Stimulated activated CD8-positive, alpha-beta memory T cell treated with anti-CD3 and anti-CD28 coated beads, Interleukin-12 subunit alpha, Interleukin-12 subunit beta, amount 100 ng/mL, for 24 hours (primary cell): ENCODE data around the gene GJD3.
A peak's percentile ranks its signal among the peaks of the same experiment; 100 is the strongest.

Experiments used
- DNase-seq: peaks from one replicate; pipeline ENCODE4 v3.0.0-alpha.2; 2020; ENCODE audit errors: extremely low read depth

The GJD3 gene

GRCh38 chr17:40340880-40341807 lies 23.4 kb downstream of the GJD3 start:
- peak; percentile 68 for DNase-seq

GRCh38 chr17:40340327-40340726 lies 24.2 kb downstream of the GJD3 start:
- no peak for DNase-seq

DNA sequence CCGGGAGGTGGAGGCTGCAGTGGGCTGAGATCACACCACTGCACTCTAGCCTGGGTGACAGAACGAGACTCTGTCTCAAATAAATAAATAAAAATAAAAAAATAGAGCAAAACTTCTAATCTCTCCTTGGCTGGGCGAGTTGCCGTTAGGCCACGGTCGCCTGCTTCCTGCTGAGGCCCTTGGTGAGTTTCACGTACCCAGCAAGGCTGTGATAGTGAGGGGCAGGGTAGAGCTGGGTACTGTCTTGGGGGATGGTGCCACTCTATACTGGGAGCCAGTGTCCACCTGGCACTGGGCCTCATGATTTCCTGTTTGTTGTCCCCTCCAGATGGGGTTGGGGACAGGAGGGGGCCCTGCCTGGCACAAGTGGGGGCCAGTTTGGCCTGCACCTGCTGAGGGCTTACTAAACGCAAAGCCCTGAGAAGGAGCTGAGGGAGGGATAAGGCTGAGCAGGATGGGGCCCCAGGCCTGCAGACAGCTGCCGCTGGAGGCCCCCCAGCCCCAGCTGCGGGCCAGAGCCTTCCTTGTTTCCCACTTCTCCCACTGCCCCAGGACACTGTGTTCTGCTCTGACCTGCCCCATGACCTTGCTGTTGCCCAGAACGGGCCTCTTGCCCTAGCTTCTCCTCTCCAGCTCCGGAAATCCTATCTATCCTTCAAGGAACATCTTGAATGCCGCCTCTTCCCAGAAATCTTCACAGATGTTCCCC lies 25.4 kb downstream of the GJD3 start:
- DNase-seq, result no peak

DNA sequence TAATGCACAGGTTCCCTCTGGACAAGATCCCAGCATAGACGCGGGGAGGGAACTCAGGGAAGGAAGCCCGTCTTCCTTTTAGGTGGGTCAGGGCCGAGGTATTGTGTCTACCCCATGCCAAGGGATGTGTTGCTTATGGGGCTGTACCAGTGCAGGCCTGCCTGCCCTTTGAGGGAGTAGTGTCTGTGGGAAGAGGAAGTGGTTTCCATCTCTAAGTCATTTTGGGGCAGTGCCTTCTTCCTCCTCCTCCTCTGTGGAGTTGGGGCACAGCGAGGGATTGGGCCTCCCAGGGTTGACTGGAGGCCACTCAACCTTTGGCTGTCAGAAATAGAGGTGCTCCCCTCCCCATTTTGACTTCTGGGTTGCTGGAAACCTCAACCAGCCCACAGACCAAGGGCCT lies 26.5 kb downstream of the GJD3 start:
- no peak for DNase-seq

DNA sequence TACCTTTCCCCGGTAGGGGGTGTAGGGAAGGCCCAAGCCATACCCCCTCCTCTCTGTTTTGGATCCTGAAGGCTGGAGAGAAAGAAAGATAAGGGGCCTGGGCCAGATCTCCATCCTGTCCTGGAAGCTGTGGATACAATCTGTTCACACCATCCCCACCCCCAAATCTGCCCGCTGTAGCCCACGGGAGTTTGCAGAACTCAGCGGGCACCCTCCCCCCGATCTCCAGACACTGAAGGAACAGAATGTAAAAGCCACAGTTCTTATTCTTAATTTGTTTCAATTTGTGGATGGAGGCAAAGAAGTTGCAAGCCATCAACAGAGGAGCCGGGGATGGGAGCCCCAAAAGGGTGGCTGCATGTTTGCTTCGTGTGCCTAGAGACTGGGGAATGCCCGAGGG lies 27.2 kb downstream of the GJD3 start:
- no peak for DNase-seq

GRCh38 chr17:40335620-40336019 lies 28.9 kb downstream of the GJD3 start:
- DNase-seq, result no peak

DNA sequence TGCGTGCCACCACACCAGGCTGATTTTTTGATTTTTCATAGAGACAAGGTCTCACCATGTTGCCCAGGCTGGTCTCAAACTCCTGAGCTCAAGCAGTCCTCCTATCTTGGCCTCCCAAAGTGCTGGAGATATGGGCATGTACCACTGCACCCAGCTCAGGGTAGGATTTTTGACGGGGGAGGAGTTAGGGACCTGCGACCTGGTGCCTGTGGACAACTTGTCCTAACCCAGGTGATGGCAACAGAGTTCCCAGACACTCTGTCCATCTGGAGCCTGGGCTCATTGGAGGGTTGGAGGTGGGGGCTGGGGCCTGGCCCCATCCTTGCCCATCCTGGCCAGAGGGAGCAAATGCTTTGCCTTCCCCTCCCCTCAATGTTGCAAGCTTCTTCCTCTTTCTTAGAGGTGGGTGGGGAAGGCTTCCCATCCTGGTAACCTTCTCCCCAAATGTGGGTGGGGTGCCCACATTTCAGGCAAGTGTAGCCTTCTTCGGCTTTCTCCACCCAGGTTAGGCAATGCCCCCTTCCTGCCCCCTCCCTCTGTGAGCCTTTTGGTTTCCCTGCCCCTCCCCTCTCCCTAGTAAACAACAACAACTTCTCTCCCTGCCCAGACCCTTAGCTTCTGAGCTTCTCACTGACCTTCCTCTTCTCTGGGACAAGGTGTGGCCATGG lies 30.6 kb downstream of the GJD3 start:
- DNase-seq, result no peak

DNA sequence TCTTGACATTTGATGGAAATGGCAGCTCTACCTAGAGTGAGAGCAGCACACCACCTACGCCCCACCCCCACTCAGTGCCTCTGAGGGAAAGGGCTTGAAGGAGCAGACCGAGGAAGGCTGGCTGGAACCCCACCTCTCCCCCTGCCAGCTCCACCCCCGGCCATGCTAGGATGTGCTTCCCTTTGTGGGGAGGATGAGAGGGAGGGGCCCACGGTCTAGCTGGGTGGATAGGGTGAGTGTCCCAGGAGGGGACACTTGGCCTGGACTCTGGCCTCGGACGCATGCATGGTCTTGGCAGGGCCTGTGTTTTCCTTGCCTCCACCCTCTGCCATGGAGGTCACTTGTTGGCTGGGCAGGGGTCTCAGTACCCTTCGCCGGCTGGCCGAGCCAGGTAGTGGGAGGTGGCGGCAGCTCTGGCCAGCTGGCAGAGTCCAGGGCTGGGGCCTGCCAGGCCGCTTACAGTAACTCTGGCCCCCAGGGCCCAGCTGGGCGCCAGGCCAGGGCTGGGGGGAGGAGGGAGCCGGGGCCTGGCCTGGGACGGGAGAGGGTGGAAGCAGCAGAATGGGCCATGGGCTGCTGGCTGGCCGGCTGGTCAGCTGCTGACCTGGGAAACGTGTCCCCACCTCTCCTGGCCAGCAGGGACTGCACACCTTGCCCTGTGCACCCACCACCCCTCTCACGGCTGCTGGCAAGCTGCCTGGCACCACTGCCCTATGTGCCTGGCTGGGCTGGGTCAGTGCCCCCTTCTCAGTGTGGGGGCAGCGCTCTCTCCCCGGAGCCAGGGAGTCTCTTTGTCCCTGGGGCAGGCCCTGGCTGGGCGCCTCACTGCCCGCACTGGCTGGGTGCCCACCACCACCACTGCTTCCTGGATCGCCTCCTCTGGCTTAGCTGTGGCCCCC lies 32.5 kb downstream of the GJD3 start:
- DNase-seq, result no peak

GRCh38 chr17:40330850-40331470 lies 33.6 kb downstream of the GJD3 start:
- DNase-seq, result no peak

GRCh38 chr17:40329839-40330794 lies 34.4 kb downstream of the GJD3 start:
- DNase-seq, result no peak

DNA sequence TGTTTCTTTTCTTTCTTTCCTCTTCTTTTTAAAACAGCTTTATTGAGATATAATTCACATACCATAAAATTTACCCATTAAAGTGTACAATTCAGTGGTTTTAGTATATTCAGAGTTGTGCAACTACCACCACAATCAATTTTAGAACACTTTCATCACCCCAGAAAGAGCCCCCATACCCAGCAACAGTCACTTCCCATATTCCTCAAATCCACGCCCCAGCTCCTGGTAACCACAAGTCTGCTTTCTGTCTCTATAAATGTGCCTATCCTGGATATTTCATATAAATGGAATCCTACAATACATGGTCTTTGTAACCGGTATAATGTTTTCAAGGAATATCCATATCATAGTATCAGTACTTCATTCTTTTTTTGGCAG lies 36.2 kb downstream of the GJD3 start:
- no peak for DNase-seq

- DNase-seq, result no peak
These were observed 36.7 kb downstream of the GJD3 start for GRCh38 chr17:40327735-40328385.

- DNase-seq, result no peak
These were observed 37.2 kb downstream of the GJD3 start for GRCh38 chr17:40327244-40327729.

DNA sequence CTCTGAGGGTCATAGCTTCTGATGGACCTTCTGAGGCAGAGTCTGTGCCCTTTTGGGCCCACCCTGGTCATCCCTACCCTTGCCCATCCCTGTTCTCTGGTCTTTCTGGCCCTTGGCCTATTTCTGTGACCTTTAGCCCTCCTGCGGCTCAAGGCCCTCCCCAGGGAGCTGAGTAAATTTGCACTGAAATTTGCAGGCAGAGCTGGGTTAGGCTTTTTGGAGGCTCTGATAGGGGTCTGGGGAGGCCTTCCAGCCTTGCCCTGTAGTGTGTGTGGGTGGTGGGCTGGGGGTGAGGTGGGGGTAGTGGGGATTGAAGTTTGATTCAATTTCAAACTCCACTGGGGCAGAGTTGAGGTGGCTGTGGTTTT lies 37.7 kb downstream of the GJD3 start:
- no peak for DNase-seq

- no peak for DNase-seq
These were observed 38.3 kb downstream of the GJD3 start for GRCh38 chr17:40326014-40326831.

GRCh38 chr17:40325156-40326013 lies 39.2 kb downstream of the GJD3 start:
- DNase-seq, result no peak
